OCI-LY3 (cell line): Measurements from ENCODE around the gene GOLGA2.

Source experiments
- EZH2phosphoT487 ChIP-seq: fragments of 200-600 bp; shearing (Covaris generic); IDR thresholded peaks from 2 replicates; pipeline ENCODE4 v1.6.1; 2018; ENCODE audit warnings: antibody characterized with exemption, mixed run types, low read depth
- TF ChIP-seq, protein P1 (sequence below): fragments of 200-600, 300-600 bp; sonication (generic); IDR thresholded peaks from 2 replicates; pipeline ENCODE4 v1.5.1; 2014; ENCODE audit warnings: antibody characterized with exemption, low read length, low read depth

DNA sequence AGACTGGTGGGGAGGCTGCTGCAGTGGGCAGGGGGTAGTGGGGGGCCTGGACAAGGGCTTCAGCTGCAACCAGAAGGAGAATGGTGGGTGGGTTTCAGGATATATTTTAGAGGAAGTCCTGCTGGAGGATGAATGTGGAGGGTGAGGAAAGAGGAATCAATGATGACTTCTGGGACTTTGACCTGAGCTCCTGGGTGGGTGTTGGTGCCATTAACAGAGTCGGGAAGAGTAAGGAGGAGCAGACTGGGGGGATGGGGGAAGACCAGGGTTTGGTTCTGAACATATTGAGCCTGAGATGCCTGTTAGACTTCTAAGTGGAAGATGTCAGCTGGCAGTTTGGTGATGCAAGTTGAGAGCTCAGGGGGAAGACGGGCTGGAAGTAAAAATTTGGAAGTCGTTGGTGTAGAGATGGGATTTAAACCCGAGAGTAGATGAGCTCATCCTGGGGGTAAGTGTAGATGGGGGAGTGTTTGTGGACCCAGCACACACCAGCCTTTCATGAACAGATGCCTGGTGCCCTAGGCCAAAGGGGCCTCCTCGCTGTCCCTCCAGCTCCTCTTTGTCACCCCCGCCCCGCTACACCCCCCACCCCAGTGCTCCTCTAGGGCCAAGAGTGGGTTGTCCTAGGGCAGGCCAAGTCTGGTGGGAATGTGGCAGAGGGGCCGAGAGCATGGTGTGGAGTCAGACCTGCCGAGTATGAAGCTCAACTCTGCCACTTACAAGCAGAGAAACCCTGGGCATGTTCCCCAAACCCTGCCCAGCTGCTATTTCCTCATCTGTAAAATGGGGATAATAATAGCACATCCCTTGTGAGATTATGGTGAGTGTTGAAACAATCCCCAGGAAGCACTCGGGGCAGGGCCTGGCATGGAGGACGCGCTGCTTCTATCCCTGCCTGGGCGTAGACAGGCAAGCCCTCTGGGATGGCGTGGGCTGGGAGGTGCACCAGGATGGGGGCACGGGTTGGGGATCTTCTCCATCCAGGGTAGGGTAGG lies 68.6 kb downstream of the GOLGA2 start:
- TF ChIP-seq, protein P1, sequence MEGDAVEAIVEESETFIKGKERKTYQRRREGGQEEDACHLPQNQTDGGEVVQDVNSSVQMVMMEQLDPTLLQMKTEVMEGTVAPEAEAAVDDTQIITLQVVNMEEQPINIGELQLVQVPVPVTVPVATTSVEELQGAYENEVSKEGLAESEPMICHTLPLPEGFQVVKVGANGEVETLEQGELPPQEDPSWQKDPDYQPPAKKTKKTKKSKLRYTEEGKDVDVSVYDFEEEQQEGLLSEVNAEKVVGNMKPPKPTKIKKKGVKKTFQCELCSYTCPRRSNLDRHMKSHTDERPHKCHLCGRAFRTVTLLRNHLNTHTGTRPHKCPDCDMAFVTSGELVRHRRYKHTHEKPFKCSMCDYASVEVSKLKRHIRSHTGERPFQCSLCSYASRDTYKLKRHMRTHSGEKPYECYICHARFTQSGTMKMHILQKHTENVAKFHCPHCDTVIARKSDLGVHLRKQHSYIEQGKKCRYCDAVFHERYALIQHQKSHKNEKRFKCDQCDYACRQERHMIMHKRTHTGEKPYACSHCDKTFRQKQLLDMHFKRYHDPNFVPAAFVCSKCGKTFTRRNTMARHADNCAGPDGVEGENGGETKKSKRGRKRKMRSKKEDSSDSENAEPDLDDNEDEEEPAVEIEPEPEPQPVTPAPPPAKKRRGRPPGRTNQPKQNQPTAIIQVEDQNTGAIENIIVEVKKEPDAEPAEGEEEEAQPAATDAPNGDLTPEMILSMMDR, result no peak
- no peak for TF ChIP-seq EZH2phosphoT487
